Smooth muscle cell (in vitro differentiated cells): Measurements from ENCODE around the gene LY6G6C. TPM values are rescaled to one million over a fixed set of nuclear protein-coding genes. Genes with fewer than 3 reads are reported as not detected.

ENCODE experiments used
- DNase-seq: peaks from one replicate; lab custom pipeline; 2025; ENCODE audit not compliant: unreplicated experiment; lab: John Stamatoyannopoulos, UW
- H2AFZ ChIP-seq: fragments of 200-600 bp; sonication (generic); 2 replicates; pipeline ENCODE4 v1.6.0; 2016; ENCODE audit warnings: antibody characterized with exemption, low read depth, mild to moderate bottlenecking
- H3F3A ChIP-seq: fragments of 200-600 bp; sonication (generic); 2 replicates; pipeline ENCODE4 v1.6.0; 2017; ENCODE audit warnings: antibody characterized with exemption, low read depth
- H3K27ac ChIP-seq: fragments of 200-600 bp; sonication (generic); 2 replicates; pipeline ENCODE4 v1.5.1; 2016; ENCODE audit warnings: low read depth, mild to moderate bottlenecking
- H3K27me3 ChIP-seq: fragments of 200-600 bp; sonication (generic); 2 replicates; pipeline ENCODE4 v1.6.1; 2016; ENCODE audit warnings: low read depth, mild to moderate bottlenecking
- H3K36me3 ChIP-seq: fragments of 200-600 bp; sonication (generic); 2 replicates; pipeline ENCODE4 v1.5.1; 2016; ENCODE audit warnings: low read depth
- H3K4me1 ChIP-seq: fragments of 200-600 bp; sonication (generic); 2 replicates; pipeline ENCODE4 v1.5.1; 2016; ENCODE audit warnings: low read depth
- H3K4me2 ChIP-seq: fragments of 200-600 bp; sonication (generic); 2 replicates; pipeline ENCODE4 v1.6.0; 2016; ENCODE audit warnings: mild to moderate bottlenecking
- H3K4me3 ChIP-seq: fragments of 200-600 bp; sonication (generic); 2 replicates; pipeline ENCODE4 v1.5.1; 2016; ENCODE audit warnings: mild to moderate bottlenecking
- H3K79me2 ChIP-seq: fragments of 200-600 bp; sonication (generic); 2 replicates; pipeline ENCODE4 v1.6.0; 2016; ENCODE audit warnings: low read depth, mild to moderate bottlenecking
- H3K9ac ChIP-seq: fragments of 200-600 bp; sonication (generic); 2 replicates; pipeline ENCODE4 v1.6.0; 2016; ENCODE audit warnings: low read depth
- H3K9me3 ChIP-seq: fragments of 200-600 bp; sonication (generic); replicated peaks from 2 replicates; pipeline ENCODE4 v1.5.1; 2016; ENCODE audit warnings: low read depth
- H4K20me1 ChIP-seq: fragments of 200-600 bp; sonication (generic); 2 replicates; pipeline ENCODE4 v1.6.0; 2016; ENCODE audit warnings: low read depth
- CTCF ChIP-seq: fragments of 200-600 bp; sonication (generic); IDR thresholded peaks from 2 replicates; pipeline ENCODE4 v1.5.1; 2017; ENCODE audit warnings: borderline replicate concordance, mild to moderate bottlenecking, antibody characterized with exemption; ENCODE audit not compliant: insufficient read depth, poor library complexity, severe bottlenecking
- WGBS: methylation state at CpG from one replicate; pipeline ENCODE4 v1.1.7; 2016; ENCODE audit warnings: low lambda C conversion rate; 5-methylcytosine and 5-hydroxymethylcytosine counted together
- polyA plus RNA-seq: library from polyadenylated mRNA; unstranded; fragments of >200 nt; fragmentation: Nextera tagmentation; extraction: Ambion mirVana; gene quantifications from 2 replicates; pipeline ENCODE4 v1.2.1, GENCODE V29; 2016
- total RNA-seq: library from RNA; depleted of rRNA; stranded (reverse); fragments of >200 nt; gene quantifications from 2 replicates; pipeline ENCODE4 v1.2.3, GENCODE V29; 2014

Gene LY6G6C
- total and polyA plus RNA-seq, 2 experiments from 2014 or later, result 3.8 to 3.9 TPM

- H3K27me3 ChIP-seq, result no peaks in the 10 kb centered on the region
- H4K20me1 ChIP-seq, result no peaks in the 10 kb centered on the region
- H3K27ac ChIP-seq, result no peak overlapping the region
- H3K4me2 ChIP-seq, result no peak overlapping the region
- no peaks in the 10 kb centered on the region for H3K79me2 ChIP-seq
- no peak for TF ChIP-seq CTCF
- no peak overlapping the region for H3K9ac ChIP-seq
- H3K4me1 ChIP-seq, result peaks cover 4% of the 10 kb centered on the region
- no peaks in the 10 kb centered on the region for H3K9me3 ChIP-seq
- no peak for DNase-seq
- H2AFZ ChIP-seq, result no peak overlapping the region
- 93% methylated on average over 18 of the region's 18 CpGs for WGBS
- H3K4me3 ChIP-seq, result no peak overlapping the region
- no peaks in the 10 kb centered on the region for H3K36me3 ChIP-seq
- no peaks in the 10 kb centered on the region for H3F3A ChIP-seq
Observed at GRCh38 chr6:31768363-31769257, 47.1 kb upstream of the LY6G6C start.

- no peak for DNase-seq
- no peaks in the 10 kb centered on the region for H4K20me1 ChIP-seq
- no peak overlapping the region for H3K27ac ChIP-seq
- H3K9ac ChIP-seq, result no peak overlapping the region
- H3K4me2 ChIP-seq, result no peak overlapping the region
- H3K79me2 ChIP-seq, result no peaks in the 10 kb centered on the region
- 83% methylated on average over 6 of the region's 6 CpGs for WGBS
- no peak overlapping the region for H3K4me3 ChIP-seq
- no peaks in the 10 kb centered on the region for H3F3A ChIP-seq
- H3K9me3 ChIP-seq, result no peaks in the 10 kb centered on the region
- H3K36me3 ChIP-seq, result no peaks in the 10 kb centered on the region
- no peaks in the 10 kb centered on the region for H3K27me3 ChIP-seq
- no peak overlapping the region for H2AFZ ChIP-seq
- peaks cover 13% of the 10 kb centered on the region for H3K4me1 ChIP-seq
- no peak for TF ChIP-seq CTCF
Observed at GRCh38 chr6:31767096-31767645, 45.6 kb upstream of the LY6G6C start.

- H2AFZ ChIP-seq, result no peak overlapping the region
- H4K20me1 ChIP-seq, result no peaks in the 10 kb centered on the region
- no peaks in the 10 kb centered on the region for H3K27me3 ChIP-seq
- H3K4me1 ChIP-seq, result peaks cover 13% of the 10 kb centered on the region
- H3K27ac ChIP-seq, result no peak overlapping the region
- no peaks in the 10 kb centered on the region for H3K36me3 ChIP-seq
- 74% methylated on average over 38 of the region's 42 CpGs for WGBS
- no peak for TF ChIP-seq CTCF
- no peaks in the 10 kb centered on the region for H3K9me3 ChIP-seq
- H3K4me2 ChIP-seq, result peak overlapping the region; percentile 71
- H3K79me2 ChIP-seq, result no peaks in the 10 kb centered on the region
- H3K4me3 ChIP-seq, result no peak overlapping the region
- no peak overlapping the region for H3K9ac ChIP-seq
- DNase-seq, result no peak
- no peaks in the 10 kb centered on the region for H3F3A ChIP-seq
Observed at GRCh38 chr6:31765910-31766794, 44.6 kb upstream of the LY6G6C start.
